PC-9 (cell line): Measurements from ENCODE around the gene ZNF573. TPM values are rescaled to one million over a fixed set of nuclear protein-coding genes. Genes with fewer than 3 reads are reported as not detected.

Source experiments
- BruUV-seq: library from RNA; stranded (reverse); fragments of 400-500 nt; replicated peaks from 2 replicates; lab custom pipeline; 2021; lab: Mats Ljungman, UMichigan
- CTCF ChIA-PET: fragments of 300-600 bp; sonication (Branson Sonifier 250); formaldehyde crosslinking; loops from one replicate; lab custom pipeline; 2022; ENCODE audit warnings: antibody characterized with exemption; lab: Charles Lee
- POLR2A ChIA-PET: fragments of 300-600 bp; sonication (Branson Sonifier 250); formaldehyde crosslinking; loops from one replicate; lab custom pipeline; 2022; ENCODE audit warnings: antibody characterized with exemption; ENCODE audit not compliant: unreplicated experiment; lab: Charles Lee
- DNase-seq, 2 experiments: peaks; one replicate each; pipeline versions ENCODE4 v3.0.0 to v3.0.0-alpha.2; 2015 to 2022; ENCODE audit warnings: mixed read lengths in 1 of 2
- H2AFZ ChIP-seq: fragments of 200-600 bp; sonication (generic); 2 replicates; pipeline ENCODE4 v1.8.1; 2017; ENCODE audit warnings: antibody characterized with exemption
- H3F3A ChIP-seq: fragments of 200-600 bp; sonication (generic); 2 replicates; pipeline ENCODE4 v1.8.1; 2017; ENCODE audit warnings: antibody characterized with exemption, mild to moderate bottlenecking, low read depth; ENCODE audit not compliant: insufficient read depth
- H3K27ac ChIP-seq: fragments of 200-600 bp; sonication (generic); 2 replicates; pipeline ENCODE4 v1.6.1; 2016; ENCODE audit warnings: mixed run types
- H3K27me3 ChIP-seq: fragments of 200-600 bp; sonication (generic); 2 replicates; pipeline ENCODE4 v1.6.1; 2016; ENCODE audit warnings: low read depth, mixed run types; ENCODE audit not compliant: insufficient read depth
- H3K36me3 ChIP-seq: fragments of 200-600 bp; sonication (generic); 2 replicates; pipeline ENCODE4 v1.6.1; 2016; ENCODE audit warnings: low read depth, mixed run types
- H3K4me1 ChIP-seq: fragments of 200-600 bp; sonication (generic); replicated peaks from 2 replicates; pipeline ENCODE4 v1.6.1; 2016; ENCODE audit warnings: mixed run types; ENCODE audit not compliant: insufficient read depth
- H3K4me2 ChIP-seq: fragments of 200-600 bp; sonication (generic); 2 replicates; pipeline ENCODE4 v1.6.1; 2017; ENCODE audit warnings: mixed run types
- H3K4me3 ChIP-seq: fragments of 200-600 bp; sonication (generic); 2 replicates; pipeline ENCODE4 v1.6.1; 2016; ENCODE audit warnings: mixed run types
- H3K79me2 ChIP-seq: fragments of 200-600 bp; sonication (generic); 2 replicates; pipeline ENCODE4 v1.6.1; 2017; ENCODE audit warnings: low read depth, mixed run types
- H3K9me2 ChIP-seq: fragments of 200-600 bp; sonication (generic); 2 replicates; pipeline ENCODE4 v1.8.1; 2017; ENCODE audit warnings: mild to moderate bottlenecking; ENCODE audit not compliant: insufficient read depth
- H3K9me3 ChIP-seq: fragments of 200-600 bp; sonication (generic); 2 replicates; pipeline ENCODE4 v1.8.1; 2016; ENCODE audit warnings: low read depth; ENCODE audit not compliant: insufficient read depth
- H4K20me1 ChIP-seq: fragments of 200-600 bp; sonication (generic); 2 replicates; pipeline ENCODE4 v1.8.1; 2017; ENCODE audit not compliant: insufficient read depth
- CTCF ChIP-seq: fragments of 200-600 bp; sonication (generic); conservative IDR thresholded peaks from 2 replicates; pipeline ENCODE4 v1.6.1; 2017; ENCODE audit warnings: mixed run types, antibody characterized with exemption, mild to moderate bottlenecking, moderate library complexity
- EZH2 ChIP-seq: fragments of 200-600 bp; sonication (generic); IDR thresholded peaks from 2 replicates; pipeline ENCODE4 v1.8.0; 2017; ENCODE audit warnings: antibody characterized with exemption, low read depth
- intact Hi-C: fragments of 100-400 bp; cut with micrococcal nuclease; formaldehyde crosslinking; loops from one replicate; pipeline ENCODE4 v1.10.0; 2022; ENCODE audit not compliant: unreplicated experiment
- total RNA-seq: library from RNA; stranded (reverse); gene quantifications from 2 replicates; pipeline ENCODE4 v1.2.3, GENCODE V29; 2021

The ZNF573 gene
- total RNA-seq, 1 experiment from 2014 or later = 7.9 TPM

- ChIA-PET CTCF (interaction anchor here (0.5 to 0.6 kb wide), 2 partner anchors 345 to 598 kb away, joined by 5 to 10 read pairs; no protein-coding TSS in a partner anchor), POLR2A (interaction anchor here (0.6 to 1.0 kb wide), 3 partner anchors 125 to 1605 kb away, joined by 3 to 8 read pairs (median 5); partner anchors contain the start of genes POLR2I, ZNF527, ZNF540 and ZNF571)
- DNase-seq = no peak
- H3K9me3 ChIP-seq = peaks cover 22% of the 10 kb centered on the region
- H3K4me2 ChIP-seq = peak overlapping the region; percentile 92
- no peaks in the 10 kb centered on the region for H3K9me2 ChIP-seq
- TF ChIP-seq CTCF (peak; percentile 34), EZH2 (no peak)
- peaks cover 14% of the 10 kb centered on the region for H3K79me2 ChIP-seq
- H3K27ac ChIP-seq = no peak overlapping the region
- 0 out of 2 replicates have a peak, but pooled peaks cover 4% of the 10 kb centered on the region for H3F3A ChIP-seq
- H3K36me3 ChIP-seq = peaks cover under 1% of the 10 kb centered on the region; the same call in 1 of the 2 replicates
- intact Hi-C loops = loop anchor here (2.0 kb wide), 1 partner anchor 59 kb away; the partner anchor contains the start of gene ZNF573
- H3K4me3 ChIP-seq = peak overlapping the region; percentile 60; the same call in 1 of the 2 replicates
- H2AFZ ChIP-seq = peak overlapping the region; percentile 98
- no peaks in the 10 kb centered on the region for H3K27me3 ChIP-seq
- no TSS peak for BruUV-seq
- no peaks in the 10 kb centered on the region for H4K20me1 ChIP-seq
- H3K4me1 ChIP-seq = peaks cover 11% of the 10 kb centered on the region; the same call in 1 of the 2 replicates
These were observed 59.5 kb downstream of the ZNF573 start for GRCh38 chr19:37719927-37720265.

- Histone ChIP-seq H3K4me1 (peaks cover 11% of the 10 kb centered on the region; the same call in 1 of the 2 replicates), H3K9me3 (peaks cover 23% of the 10 kb centered on the region), H3K27me3 (no peaks in the 10 kb centered on the region), H3K4me2 (peak within 1 kb of the TSS; percentile 92), H2AFZ (peak within 1 kb of the TSS; percentile 98), H3K9me2 (no peaks in the 10 kb centered on the region), H3K4me3 (peak within 1 kb of the TSS; percentile 60), H3K79me2 (peaks cover 14% of the 10 kb centered on the region), H3K27ac (no peak within 1 kb of the TSS), H3K36me3 (peaks cover 5% of the 10 kb centered on the region; the same call in 1 of the 2 replicates), H4K20me1 (no peaks in the 10 kb centered on the region), H3F3A (0 out of 2 replicates have a peak, but pooled peaks cover 4% of the 10 kb centered on the region)
- ChIA-PET POLR2A (interaction anchor here (0.6 to 1.0 kb wide), 4 partner anchors 124 to 1604 kb away, joined by 3 to 8 read pairs (median 4); partner anchors contain the start of genes POLR2I, ZNF527, ZNF540 and ZNF571), CTCF (interaction anchor here (0.6 kb wide), 1 partner anchor 599 kb away, joined by 5 read pairs; no protein-coding TSS in a partner anchor)
- intact Hi-C loops = loop anchor here (2.0 kb wide), 1 partner anchor 59 kb away; the partner anchor contains the start of gene ZNF573
- TF ChIP-seq EZH2 (no peak), CTCF (peak; percentile 74)
- DNase-seq = peak; percentile 88 to 92
- TSS peak; percentile 73 for BruUV-seq
These were observed 60.1 kb downstream of the ZNF573 start, which contains the start of gene ZNF607 for GRCh38 chr19:37719111-37719926. TSS of gene ZNF607 (minus strand) at chr19:37719761. CDS start at chr19:37711618, 8,143 bp downstream.

DNA sequence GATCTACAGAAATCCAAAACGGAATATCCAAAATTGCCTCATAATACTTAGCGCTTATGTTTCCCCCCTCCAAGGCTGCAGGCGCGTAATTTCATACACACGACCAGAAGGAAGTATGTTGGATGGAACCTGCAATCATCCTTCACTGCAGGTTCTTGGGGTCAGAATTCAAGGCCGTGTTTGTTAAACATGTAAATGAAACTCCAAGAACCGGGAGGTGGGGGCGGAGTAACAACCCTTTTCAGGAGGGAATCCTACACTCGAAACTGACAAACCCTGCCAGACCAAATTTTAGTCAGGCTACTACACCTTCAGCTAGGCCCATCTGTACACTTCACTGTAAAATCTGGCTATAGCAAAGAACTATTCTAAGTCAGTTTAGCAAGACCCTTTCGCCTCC is 61.1 kb downstream of the ZNF573 start:
- no peak overlapping the region for H2AFZ ChIP-seq
- CTCF ChIA-PET = no interaction called here
- peak overlapping the region; percentile 92 for H3K4me2 ChIP-seq
- H3K9me2 ChIP-seq = no peaks in the 10 kb centered on the region
- no peak for TF ChIP-seq CTCF
- no peaks in the 10 kb centered on the region for H3K27me3 ChIP-seq
- peaks cover 23% of the 10 kb centered on the region for H3K9me3 ChIP-seq
- peaks cover 14% of the 10 kb centered on the region for H3K79me2 ChIP-seq
- POLR2A ChIA-PET = no interaction called here
- no peaks in the 10 kb centered on the region for H4K20me1 ChIP-seq
- peaks cover 11% of the 10 kb centered on the region; the same call in 1 of the 2 replicates for H3K4me1 ChIP-seq
- H3K36me3 ChIP-seq = peaks cover 5% of the 10 kb centered on the region; the same call in 1 of the 2 replicates
- DNase-seq = no peak
- H3F3A ChIP-seq = 0 out of 2 replicates have a peak, but pooled peaks cover 4% of the 10 kb centered on the region
- H3K4me3 ChIP-seq = peak overlapping the region; percentile 60
- intact Hi-C loops = loop anchor here (2.0 kb wide), 1 partner anchor 60 kb away; the partner anchor contains the start of gene ZNF573
- H3K27ac ChIP-seq = no peak overlapping the region
- no TSS peak for BruUV-seq
